Measurements from ENCODE around the gene MTMR11. TPM values are rescaled to one million over a fixed set of nuclear protein-coding genes. Genes with fewer than 3 reads are reported as not detected.

The MTMR11 gene
- total RNA-seq, 1 experiment from 2014 or later = 10.5 TPM

GRCh38 chr1:149923626-149924025, 13.1 kb downstream of the MTMR11 start:
- peaks cover 7 to 15% of the 10 kb centered on the region in 2 experiments; a peak in 3 of 4 replicates for H3K4me1 ChIP-seq (ENCODE audit: control insufficient read depth in 1 of 2, insufficient read depth in 2 of 2, low read length in 2 of 2)
- H3K4me3 ChIP-seq (replicated peaks in 1 of 2; ENCODE audit: low read depth in 1 of 2, low read length in 2 of 2) = no peak overlapping the region
- BruUV-seq (replicated peaks) = no TSS peak
- no peak overlapping the region for H2AFZ ChIP-seq (ENCODE audit: low read depth, low read length, poor library complexity, severe bottlenecking)
- no peak overlapping the region for H3K27ac ChIP-seq (ENCODE audit: low read depth, low read length)
- ChIA-PET CTCF (no interaction called here), RAD21 (ENCODE audit: low non-redundant PET in 1 of 2, low total read pairs in 2 of 2, uncharacterized antibody in 2 of 2, unreplicated experiment in 2 of 2) (no interaction called here), POLR2A (no interaction called here)
- H3K4me2 ChIP-seq (ENCODE audit: low read length) = no peak overlapping the region
- peaks cover 36 to 45% of the 10 kb centered on the region in 2 experiments; a peak in 3 of 4 replicates for H3K36me3 ChIP-seq (ENCODE audit: control insufficient read depth in 1 of 2, insufficient read depth in 2 of 2, low read length in 2 of 2)
- DNase-seq (ENCODE audit: low read depth, low spot score) = no peak
- peaks cover 44% of the 10 kb centered on the region for H3K79me2 ChIP-seq (ENCODE audit: insufficient read depth, low read length)
- intact Hi-C loops (cut with micrococcal nuclease) = no loop called here
- H4K20me1 ChIP-seq (ENCODE audit: insufficient read depth) = peaks cover 5% of the 10 kb centered on the region; the same call in 1 of the 2 replicates
- H3K27me3 ChIP-seq (ENCODE audit: insufficient read depth, low read length) = no peaks in the 10 kb centered on the region
- TF ChIP-seq YY1 (IDR thresholded peaks at IDR 0.05; ENCODE audit: extremely low read depth, insufficient replicate concordance, low read depth, low read length) (no peak), CEBPB (IDR thresholded peaks at IDR 0.05; ENCODE audit: low read depth) (no peak), TCF7L2 (IDR thresholded peaks at IDR 0.05; ENCODE audit: borderline replicate concordance, extremely low read depth, insufficient read depth, insufficient read length) (no peak), REST (IDR thresholded peaks at IDR 0.05; ENCODE audit: low read depth) (no peak), ELF1 (IDR thresholded peaks at IDR 0.05; ENCODE audit: borderline replicate concordance, low read depth) (no peak), ZBTB33 (IDR thresholded peaks at IDR 0.05; ENCODE audit: extremely low read depth, insufficient replicate concordance, low read length) (no peak), POLR2AphosphoS5 (IDR thresholded peaks at IDR 0.05; ENCODE audit: low read depth, low read length) (no peak), SP1 (IDR thresholded peaks at IDR 0.05; ENCODE audit: low read depth) (no peak)
- H3K9me3 ChIP-seq (ENCODE audit: control insufficient read depth in 1 of 2, insufficient read depth in 1 of 2, low read depth in 1 of 2, low read length in 2 of 2) = no peaks in the 10 kb centered on the region
- no peaks in the 10 kb centered on the region for H3K9me2 ChIP-seq (ENCODE audit: insufficient read depth)
- no peak overlapping the region for H3K9ac ChIP-seq (ENCODE audit: low read length)
- ATAC-seq = no peak

Data from HCT116 (cell line).